ENCODE measurements around the gene ALDOA. TPM values are rescaled to one million over a fixed set of nuclear protein-coding genes. Genes with fewer than 3 reads are reported as not detected.

The ALDOA gene
- total RNA-seq, 4 donors from 2014 or later: 794 to 967 (median 870) TPM

DNA sequence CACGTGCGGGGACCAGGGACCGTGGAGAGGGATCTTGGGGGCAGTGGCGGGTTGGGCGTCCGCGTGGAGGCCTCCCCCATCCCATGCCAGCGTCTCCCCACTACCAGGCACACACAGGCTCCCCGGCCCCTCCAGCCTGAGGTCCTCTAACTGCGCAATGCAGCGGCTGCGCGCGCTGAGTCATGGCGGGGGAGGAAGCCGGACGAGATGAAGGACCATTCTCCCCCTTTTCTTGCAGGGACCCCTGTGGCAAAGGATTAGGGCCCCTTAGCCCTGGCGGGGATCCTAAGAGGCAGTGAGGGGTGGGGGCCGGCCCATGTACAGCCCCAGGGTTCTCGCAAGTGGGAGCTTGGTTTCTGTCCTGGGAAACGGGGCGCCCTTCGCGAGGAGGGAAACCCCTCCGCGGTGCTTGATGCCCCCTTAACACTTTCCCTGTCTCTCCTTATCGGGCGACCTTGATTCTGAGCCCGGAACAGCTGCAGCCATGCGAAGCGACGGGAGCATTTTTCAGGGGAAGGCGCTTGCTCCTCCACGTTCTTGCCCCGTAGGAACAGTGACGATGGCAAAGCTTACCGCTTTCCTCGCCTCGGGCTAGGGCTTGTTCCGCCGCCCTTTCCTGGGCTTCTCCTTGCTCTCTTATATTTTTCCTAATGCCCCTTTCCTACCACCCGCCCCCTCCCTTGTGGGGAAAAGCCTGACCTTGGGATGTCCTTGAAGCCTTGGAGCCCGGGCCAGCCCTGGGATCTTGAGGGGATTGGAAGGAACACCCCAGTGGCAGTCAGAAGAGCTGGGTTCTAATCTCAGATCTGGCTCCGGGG, 592 bp downstream of the ALDOA start:
- WGBS: 1% methylated on average over 35 of the region's 44 CpGs
- no peaks in the 10 kb centered on the region for H3K9me3 ChIP-seq
- DNase-seq (ENCODE audit: low spot score in 2 of 2): no peak
- TF ChIP-seq POLR2AphosphoS5 (IDR thresholded peaks at IDR 0.05): peak in 1 of 3 donors; percentile 0
- TF ChIP-seq POLR2A (IDR thresholded peaks at IDR 0.05): no peak
- H3K27ac ChIP-seq: peak overlapping the region; percentile 98
- H3K27me3 ChIP-seq: no peaks in the 10 kb centered on the region
- H3K4me1 ChIP-seq: peaks cover 58% of the 10 kb centered on the region
- H3K4me3 ChIP-seq: peak overlapping the region; percentile 96
- H3K36me3 ChIP-seq: peaks cover 36% of the 10 kb centered on the region

GRCh38 chr16:30066761-30067583, 1.4 kb downstream of the ALDOA start:
- TF ChIP-seq, protein P1, sequence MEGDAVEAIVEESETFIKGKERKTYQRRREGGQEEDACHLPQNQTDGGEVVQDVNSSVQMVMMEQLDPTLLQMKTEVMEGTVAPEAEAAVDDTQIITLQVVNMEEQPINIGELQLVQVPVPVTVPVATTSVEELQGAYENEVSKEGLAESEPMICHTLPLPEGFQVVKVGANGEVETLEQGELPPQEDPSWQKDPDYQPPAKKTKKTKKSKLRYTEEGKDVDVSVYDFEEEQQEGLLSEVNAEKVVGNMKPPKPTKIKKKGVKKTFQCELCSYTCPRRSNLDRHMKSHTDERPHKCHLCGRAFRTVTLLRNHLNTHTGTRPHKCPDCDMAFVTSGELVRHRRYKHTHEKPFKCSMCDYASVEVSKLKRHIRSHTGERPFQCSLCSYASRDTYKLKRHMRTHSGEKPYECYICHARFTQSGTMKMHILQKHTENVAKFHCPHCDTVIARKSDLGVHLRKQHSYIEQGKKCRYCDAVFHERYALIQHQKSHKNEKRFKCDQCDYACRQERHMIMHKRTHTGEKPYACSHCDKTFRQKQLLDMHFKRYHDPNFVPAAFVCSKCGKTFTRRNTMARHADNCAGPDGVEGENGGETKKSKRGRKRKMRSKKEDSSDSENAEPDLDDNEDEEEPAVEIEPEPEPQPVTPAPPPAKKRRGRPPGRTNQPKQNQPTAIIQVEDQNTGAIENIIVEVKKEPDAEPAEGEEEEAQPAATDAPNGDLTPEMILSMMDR (IDR thresholded peaks at IDR 0.05): no peak
- TF ChIP-seq POLR2A (IDR thresholded peaks at IDR 0.05) (no peak), POLR2AphosphoS5 (IDR thresholded peaks at IDR 0.05) (no peak), EP300 (IDR thresholded peaks at IDR 0.05) (no peak)
- H3K27ac ChIP-seq: peak overlapping the region; percentile 98
- H3K9me3 ChIP-seq: no peaks in the 10 kb centered on the region
- H3K36me3 ChIP-seq: peaks cover 45% of the 10 kb centered on the region
- no peaks in the 10 kb centered on the region for H3K27me3 ChIP-seq
- WGBS: 36% methylated on average over 18 of the region's 21 CpGs
- peak overlapping the region; percentile 96 for H3K4me3 ChIP-seq
- no peak for DNase-seq (ENCODE audit: low spot score in 2 of 2)
- H3K4me1 ChIP-seq: peaks cover 58% of the 10 kb centered on the region

GRCh38 chr16:30067584-30067916, 2.0 kb downstream of the ALDOA start:
- peaks cover 50% of the 10 kb centered on the region for H3K36me3 ChIP-seq
- H3K9me3 ChIP-seq: no peaks in the 10 kb centered on the region
- TF ChIP-seq, protein P1 (IDR thresholded peaks at IDR 0.05): no peak
- no peak for TF ChIP-seq EP300 (IDR thresholded peaks at IDR 0.05)
- TF ChIP-seq POLR2AphosphoS5 (IDR thresholded peaks at IDR 0.05): no peak
- WGBS: 56% methylated on average over 6 of the region's 6 CpGs
- peak overlapping the region; percentile 96 for H3K4me3 ChIP-seq
- H3K27me3 ChIP-seq: no peaks in the 10 kb centered on the region
- no peak overlapping the region for H3K27ac ChIP-seq
- no peak for DNase-seq (ENCODE audit: low spot score in 2 of 2)
- H3K4me1 ChIP-seq: peaks cover 58% of the 10 kb centered on the region

DNA sequence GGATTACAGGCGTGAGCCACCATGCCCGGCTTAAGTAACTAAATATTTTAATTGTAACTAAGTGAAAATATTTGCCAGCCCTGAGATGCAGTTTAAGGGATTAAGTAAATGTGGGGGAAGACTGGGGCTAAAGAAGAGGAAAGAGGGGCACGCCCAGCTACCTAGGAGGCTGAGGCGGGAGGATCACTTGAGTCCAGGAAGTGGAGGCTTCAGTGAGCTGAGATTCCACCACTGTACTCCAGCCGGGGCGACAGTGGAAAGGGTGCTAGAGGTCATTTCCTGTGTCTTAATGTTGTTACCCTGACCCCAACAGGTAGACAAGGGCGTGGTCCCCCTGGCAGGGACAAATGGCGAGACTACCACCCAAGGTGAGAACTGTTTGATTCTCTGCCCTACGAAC, 2.8 kb downstream of the ALDOA start:
- Histone ChIP-seq H3K27ac (peak overlapping the region; percentile 12), H3K27me3 (no peaks in the 10 kb centered on the region), H3K36me3 (peaks cover 57% of the 10 kb centered on the region), H3K9me3 (no peaks in the 10 kb centered on the region), H3K4me1 (peaks cover 53% of the 10 kb centered on the region), H3K4me3 (no peak overlapping the region)
- TF ChIP-seq EP300 (IDR thresholded peaks at IDR 0.05) (no peak), POLR2A (IDR thresholded peaks at IDR 0.05) (no peak), POLR2AphosphoS5 (IDR thresholded peaks at IDR 0.05) (no peak)
- 89% methylated on average over 8 of the region's 9 CpGs for WGBS
- DNase-seq (ENCODE audit: low spot score in 2 of 2): no peak

- TF ChIP-seq EP300 (IDR thresholded peaks at IDR 0.05): no peak
- TF ChIP-seq, protein P1 (IDR thresholded peaks at IDR 0.05): peak; percentile 12 to 44
- Histone ChIP-seq H3K27ac (peak overlapping the region; percentile 29), H3K4me1 (peaks cover 47% of the 10 kb centered on the region), H3K27me3 (no peaks in the 10 kb centered on the region), H3K9me3 (no peaks in the 10 kb centered on the region), H3K4me3 (no peak overlapping the region), H3K36me3 (peaks cover 57% of the 10 kb centered on the region)
- no peak for DNase-seq (ENCODE audit: low spot score in 2 of 2)
- WGBS: 77% methylated on average over 15 of the region's 17 CpGs
These were observed 3.4 kb downstream of the ALDOA start for GRCh38 chr16:30068750-30069610.
